ENCODE results near the gene RASSF8.

Gene RASSF8

GRCh38 chr12:26044592-26044991 is 86.1 kb downstream of the RASSF8 start:
- no peak for TF ChIP-seq CTCF (IDR thresholded peaks at IDR 0.05; ENCODE audit: low read depth, low read length, missing control alignments)
- no peak for DNase-seq (ENCODE audit: extremely low read depth, low read depth)
- H3K4me3 ChIP-seq (replicated peaks; ENCODE audit: low read depth, low read length) = no peak overlapping the region

- no peak overlapping the region for H3K4me3 ChIP-seq (replicated peaks; ENCODE audit: low read depth, low read length)
- no peak for TF ChIP-seq CTCF (IDR thresholded peaks at IDR 0.05; ENCODE audit: low read depth, low read length, missing control alignments)
- no peak for DNase-seq (ENCODE audit: extremely low read depth, low read depth)
These were observed 87.7 kb downstream of the RASSF8 start for GRCh38 chr12:26046203-26046602.

GRCh38 chr12:26046906-26047305 is 88.4 kb downstream of the RASSF8 start:
- TF ChIP-seq CTCF (IDR thresholded peaks at IDR 0.05; ENCODE audit: low read depth, low read length, missing control alignments) = no peak
- no peak for DNase-seq (ENCODE audit: extremely low read depth, low read depth)
- H3K4me3 ChIP-seq (replicated peaks; ENCODE audit: low read depth, low read length) = no peak overlapping the region

- no peak overlapping the region for H3K4me3 ChIP-seq (replicated peaks; ENCODE audit: low read depth, low read length)
- TF ChIP-seq CTCF (IDR thresholded peaks at IDR 0.05; ENCODE audit: low read depth, low read length, missing control alignments) = no peak
- DNase-seq (ENCODE audit: extremely low read depth, low read depth) = no peak
These were observed 89.1 kb downstream of the RASSF8 start for GRCh38 chr12:26047401-26048226.

- DNase-seq (ENCODE audit: extremely low read depth, low read depth) = no peak
- no peak for TF ChIP-seq CTCF (IDR thresholded peaks at IDR 0.05; ENCODE audit: low read depth, low read length, missing control alignments)
- H3K4me3 ChIP-seq (replicated peaks; ENCODE audit: low read depth, low read length) = no peak overlapping the region
These were observed 94.2 kb downstream of the RASSF8 start for GRCh38 chr12:26052652-26053051.

GRCh38 chr12:26054383-26054782 is 95.9 kb downstream of the RASSF8 start:
- no peak overlapping the region for H3K4me3 ChIP-seq (replicated peaks; ENCODE audit: low read depth, low read length)
- TF ChIP-seq CTCF (IDR thresholded peaks at IDR 0.05; ENCODE audit: low read depth, low read length, missing control alignments) = no peak
- no peak for DNase-seq (ENCODE audit: extremely low read depth, low read depth)

GRCh38 chr12:26055087-26055486 is 96.6 kb downstream of the RASSF8 start:
- no peak overlapping the region for H3K4me3 ChIP-seq (replicated peaks; ENCODE audit: low read depth, low read length)
- no peak for TF ChIP-seq CTCF (IDR thresholded peaks at IDR 0.05; ENCODE audit: low read depth, low read length, missing control alignments)
- DNase-seq (ENCODE audit: extremely low read depth, low read depth) = no peak

Measured in HFF-Myc (cell line).